Parathyroid adenoma (tissue), 2 donors: Measurements from ENCODE around the gene COX19.

ENCODE experiments used
- H2AFZ ChIP-seq: fragments of 300-600 bp; sonication (generic); one replicate; pipeline ENCODE4 v1.7.0; 2017; ENCODE audit warnings: antibody characterized with exemption, mild to moderate bottlenecking
- H3K27ac ChIP-seq: fragments of 300-600 bp; sonication (generic); one replicate; pipeline ENCODE4 v1.7.0; 2017
- H3K27me3 ChIP-seq: fragments of 300-600 bp; sonication (generic); one replicate; pipeline ENCODE4 v1.7.0; 2017; ENCODE audit warnings: low read length; ENCODE audit not compliant: control insufficient read depth, insufficient read depth
- H3K36me3 ChIP-seq: fragments of 300-600 bp; sonication (generic); one replicate; pipeline ENCODE4 v1.7.0; 2017; ENCODE audit warnings: low read length; ENCODE audit not compliant: control insufficient read depth, insufficient read depth
- H3K4me1 ChIP-seq: fragments of 300-600 bp; sonication (generic); one replicate; pipeline ENCODE4 v1.7.0; 2017; ENCODE audit warnings: control low read depth
- H3K4me2 ChIP-seq: fragments of 300-600 bp; sonication (generic); one replicate; pipeline ENCODE4 v1.7.0; 2017; ENCODE audit warnings: low read length
- H3K4me3 ChIP-seq: fragments of 300-600 bp; sonication (generic); one replicate; pipeline ENCODE4 v1.7.0; 2017; ENCODE audit warnings: low read depth, low read length
- H3K79me2 ChIP-seq: fragments of 300-600 bp; sonication (generic); one replicate; pipeline ENCODE4 v1.7.0; 2017; ENCODE audit warnings: control low read depth
- H3K9ac ChIP-seq: fragments of 300-600 bp; sonication (generic); one replicate; pipeline ENCODE4 v1.7.0; 2017; ENCODE audit warnings: mild to moderate bottlenecking
- H3K9me3 ChIP-seq: fragments of 300-600 bp; sonication (generic); one replicate; pipeline ENCODE4 v1.7.0; 2017; ENCODE audit warnings: low read length; ENCODE audit not compliant: control insufficient read depth
- TF ChIP-seq, protein P1 (sequence below): fragments of 300-600 bp; sonication (generic); IDR thresholded peaks from one replicate; pipeline ENCODE4 v1.7.0; 2017; ENCODE audit warnings: antibody characterized with exemption, mild to moderate bottlenecking
- donor health status: primary hyperparathyroidism.

The COX19 gene

DNA sequence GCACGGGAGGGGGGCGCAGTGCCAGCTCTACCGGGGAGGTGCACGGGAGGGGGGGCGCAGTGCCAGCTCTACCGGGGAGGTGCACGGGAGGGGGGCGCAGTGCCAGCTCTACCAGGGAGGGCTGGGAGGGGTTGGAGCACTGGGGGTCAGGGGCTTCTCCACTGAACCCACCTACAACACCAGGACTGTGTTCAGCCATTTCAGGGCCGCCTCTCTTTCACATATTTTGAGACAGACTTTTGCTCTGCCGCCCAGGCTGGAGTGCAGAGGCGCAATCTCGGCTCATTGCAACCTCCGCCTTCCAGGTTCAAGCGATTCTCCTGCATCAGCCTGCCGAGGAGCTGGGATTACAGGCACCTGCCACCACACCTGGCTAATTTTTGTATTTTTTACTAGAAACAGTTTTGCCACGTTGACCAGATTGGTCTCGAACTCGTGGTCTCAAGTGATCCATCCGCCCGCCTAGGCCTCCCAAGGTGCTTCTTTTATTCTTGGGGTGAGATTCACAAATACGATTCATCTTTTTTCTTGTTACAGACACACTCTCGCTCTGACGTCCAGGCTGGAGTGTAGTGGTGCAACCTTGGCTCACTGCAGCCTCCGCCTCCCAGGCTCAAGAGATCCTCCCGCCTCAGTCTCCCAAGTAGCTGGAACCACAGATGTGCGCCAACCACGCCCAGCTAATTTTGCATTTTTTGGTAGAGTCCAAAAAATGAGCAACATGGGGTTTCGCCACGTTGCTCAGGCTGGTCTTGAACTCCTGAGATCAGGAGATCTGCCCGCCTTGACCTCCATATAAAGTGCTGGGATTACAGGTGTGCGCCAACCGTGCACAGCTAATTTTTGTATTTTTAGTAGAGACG lies 57.9 kb downstream of the COX19 start:
- H3K27ac ChIP-seq, result no peak overlapping the region

GRCh38 chr7:916291-916941 lies 58.9 kb downstream of the COX19 start:
- TF ChIP-seq, protein P1, sequence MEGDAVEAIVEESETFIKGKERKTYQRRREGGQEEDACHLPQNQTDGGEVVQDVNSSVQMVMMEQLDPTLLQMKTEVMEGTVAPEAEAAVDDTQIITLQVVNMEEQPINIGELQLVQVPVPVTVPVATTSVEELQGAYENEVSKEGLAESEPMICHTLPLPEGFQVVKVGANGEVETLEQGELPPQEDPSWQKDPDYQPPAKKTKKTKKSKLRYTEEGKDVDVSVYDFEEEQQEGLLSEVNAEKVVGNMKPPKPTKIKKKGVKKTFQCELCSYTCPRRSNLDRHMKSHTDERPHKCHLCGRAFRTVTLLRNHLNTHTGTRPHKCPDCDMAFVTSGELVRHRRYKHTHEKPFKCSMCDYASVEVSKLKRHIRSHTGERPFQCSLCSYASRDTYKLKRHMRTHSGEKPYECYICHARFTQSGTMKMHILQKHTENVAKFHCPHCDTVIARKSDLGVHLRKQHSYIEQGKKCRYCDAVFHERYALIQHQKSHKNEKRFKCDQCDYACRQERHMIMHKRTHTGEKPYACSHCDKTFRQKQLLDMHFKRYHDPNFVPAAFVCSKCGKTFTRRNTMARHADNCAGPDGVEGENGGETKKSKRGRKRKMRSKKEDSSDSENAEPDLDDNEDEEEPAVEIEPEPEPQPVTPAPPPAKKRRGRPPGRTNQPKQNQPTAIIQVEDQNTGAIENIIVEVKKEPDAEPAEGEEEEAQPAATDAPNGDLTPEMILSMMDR, result no peak
- Histone ChIP-seq H3K27ac (no peak overlapping the region), H3K9me3 (no peaks in the 10 kb centered on the region), H3K4me3 (no peak overlapping the region), H3K4me2 (no peak overlapping the region), H3K9ac (no peak overlapping the region), H2AFZ (no peak overlapping the region), H3K4me1 (no peaks in the 10 kb centered on the region), H3K79me2 (no peaks in the 10 kb centered on the region), H3K36me3 (no peaks in the 10 kb centered on the region), H3K27me3 (no peaks in the 10 kb centered on the region)

More for the DNA sequence above, 57.9 kb downstream of the COX19 start:
- Histone ChIP-seq H3K9me3 (no peaks in the 10 kb centered on the region), H2AFZ (no peak overlapping the region), H3K4me1 (no peaks in the 10 kb centered on the region), H3K9ac (no peak overlapping the region), H3K27me3 (no peaks in the 10 kb centered on the region), H3K4me2 (no peak overlapping the region), H3K79me2 (no peaks in the 10 kb centered on the region), H3K36me3 (no peaks in the 10 kb centered on the region), H3K4me3 (no peak overlapping the region)
- TF ChIP-seq, protein P1, result no peak
